NCI-H510A (cell line): ENCODE data around the gene AAR2.

Experiments used
- DNase-seq: peaks from one replicate; lab custom pipeline; 2025; lab: John Stamatoyannopoulos, UW

AAR2 gene

DNA sequence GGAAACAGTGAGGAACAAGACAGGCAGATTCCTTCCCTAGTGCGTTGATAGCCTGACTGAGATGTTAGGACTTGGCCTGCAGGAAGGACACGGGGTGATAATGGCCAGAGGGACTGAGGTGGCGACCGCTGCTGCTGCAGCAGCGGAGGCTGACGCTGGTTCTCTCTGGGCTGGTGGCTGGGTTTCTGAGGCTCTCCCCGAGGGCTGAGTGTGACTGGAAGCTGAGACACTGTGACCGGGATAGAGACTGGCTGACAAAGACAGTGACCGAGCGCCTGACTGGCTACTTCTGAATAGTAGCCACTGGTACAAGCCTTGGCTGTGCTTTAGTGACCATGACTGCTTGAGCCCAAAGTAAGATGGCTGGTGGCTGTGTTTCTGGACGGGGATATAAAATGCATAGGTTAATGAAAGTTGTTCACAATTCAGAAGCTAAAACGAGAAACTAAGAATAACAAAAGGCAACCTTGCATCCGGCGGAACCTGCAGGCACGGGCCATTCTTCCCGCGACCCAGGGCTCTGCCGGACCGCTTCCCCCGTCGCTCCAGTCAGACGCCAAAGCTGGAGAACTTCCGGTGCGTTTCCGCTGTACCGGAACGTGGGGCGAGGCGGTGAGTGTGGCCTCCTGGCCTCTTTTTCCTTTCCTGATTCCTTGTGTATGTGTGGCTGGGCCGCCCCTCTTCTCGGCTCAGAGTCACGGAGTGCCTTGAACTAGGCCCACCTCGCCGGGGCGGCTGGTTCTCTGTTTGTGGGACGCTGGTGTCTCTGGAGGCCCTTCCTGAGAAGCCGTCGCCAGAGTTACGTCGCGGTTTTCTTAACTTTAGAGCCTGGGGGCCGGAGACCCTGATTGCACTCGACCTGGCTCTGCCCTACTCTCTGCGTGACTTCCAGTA, at the start of gene AAR2:
AAR2 (plus strand) TSS at position 587 of the 894 bp plus-strand sequence. CDS start 3,391 bp downstream, outside the sequence.
- peak; percentile 62 for DNase-seq

DNA sequence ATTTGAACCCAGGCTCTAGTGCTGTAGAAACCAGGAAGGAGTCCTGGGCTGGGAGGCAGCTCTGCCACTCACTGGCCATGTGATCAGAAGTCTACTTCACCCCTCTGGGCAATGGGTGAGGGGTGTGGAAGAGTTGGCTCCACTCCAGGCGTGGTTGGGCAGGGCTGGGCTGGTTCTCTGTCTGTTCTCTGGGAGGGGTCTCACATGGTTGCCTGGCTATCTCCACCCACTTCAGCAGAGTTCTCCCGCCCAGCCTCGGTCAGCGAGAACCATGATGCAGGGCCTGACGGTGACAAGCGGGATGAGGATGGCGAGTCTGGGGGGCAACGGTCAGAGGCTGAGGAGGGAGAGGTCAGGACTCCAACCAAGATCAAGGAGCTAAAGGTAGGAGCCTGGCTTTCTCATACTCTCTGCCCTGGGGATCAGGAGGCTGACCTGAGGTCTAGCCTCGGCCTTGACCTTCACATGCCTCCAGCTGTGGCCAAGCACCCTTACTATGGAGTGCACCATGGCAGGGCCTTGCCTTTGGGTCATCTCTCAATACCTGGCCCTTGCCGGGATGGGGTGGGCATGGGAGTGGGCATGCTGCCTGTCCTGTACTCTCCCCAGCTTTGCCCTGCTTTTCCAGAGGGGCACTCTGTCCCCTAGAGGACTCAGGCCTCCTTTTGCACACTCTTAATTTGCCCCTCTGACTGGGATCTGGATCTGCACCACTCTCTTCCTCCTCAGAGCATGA, 42.1 kb upstream of the AAR2 start:
- no peak for DNase-seq

DNA sequence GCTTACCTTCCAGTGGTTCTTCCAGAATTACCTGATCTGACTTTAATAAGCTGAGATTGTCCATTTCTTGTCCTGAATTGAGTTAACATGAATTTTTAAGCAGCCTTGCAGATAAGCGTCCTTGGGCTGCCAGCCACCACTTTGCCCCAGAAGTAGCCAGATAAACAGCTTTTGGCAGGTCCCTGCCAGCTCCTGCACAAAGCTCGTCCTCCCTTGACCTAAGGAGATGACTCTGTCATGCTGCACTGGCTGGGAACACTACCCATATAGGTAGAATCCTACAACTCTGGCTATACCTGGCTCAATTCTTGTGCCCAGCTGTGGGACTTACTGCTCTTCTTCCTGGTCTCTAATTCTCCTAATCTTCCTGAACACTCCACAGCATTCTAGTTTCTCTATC, 39.6 kb upstream of the AAR2 start:
- no peak for DNase-seq

GRCh38 chr20:36197271-36197670, 39.0 kb upstream of the AAR2 start:
- DNase-seq = no peak

- DNase-seq = no peak
These were observed 36.7 kb upstream of the AAR2 start for GRCh38 chr20:36199345-36200257.

DNA sequence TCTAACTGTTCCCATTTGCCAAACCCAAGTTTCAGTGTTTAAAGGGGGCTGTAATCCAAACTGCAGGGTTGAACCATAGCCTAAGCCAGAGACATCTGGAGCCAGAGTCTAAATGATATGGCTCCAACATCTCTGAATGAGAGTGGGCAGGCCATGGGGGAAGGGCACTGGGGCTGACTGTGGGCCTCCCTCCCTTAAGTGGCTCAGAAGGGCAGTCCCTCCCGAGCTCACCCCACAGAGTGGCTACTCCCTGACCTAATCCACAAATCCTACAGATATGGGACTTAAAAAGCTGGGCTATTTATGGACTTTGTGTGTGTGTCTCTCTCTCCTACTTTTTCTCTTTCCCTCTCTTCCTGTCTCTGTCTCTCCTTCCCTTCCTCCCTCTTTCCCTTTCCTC, 35.8 kb upstream of the AAR2 start:
- no peak for DNase-seq

DNA sequence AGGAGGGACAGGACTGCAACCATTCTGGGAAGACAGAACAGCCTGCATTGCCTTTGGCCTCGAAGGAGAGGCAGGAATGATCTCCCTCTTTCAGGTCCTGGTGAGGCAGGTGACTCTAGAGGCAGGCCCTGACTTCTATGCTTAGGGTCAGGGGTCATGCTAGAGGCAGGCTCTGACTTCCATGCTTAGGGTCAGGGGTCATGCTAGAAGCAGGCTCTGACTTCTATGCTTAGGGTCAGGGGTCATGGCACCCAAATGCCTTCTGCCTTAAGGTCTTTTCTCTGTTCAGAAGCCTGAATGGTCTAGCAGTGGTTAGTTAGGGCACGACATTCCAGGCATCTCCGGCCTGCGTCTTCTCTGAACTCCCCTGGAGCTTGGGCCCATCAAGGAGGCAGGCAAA, 35.1 kb upstream of the AAR2 start:
- no peak for DNase-seq

DNA sequence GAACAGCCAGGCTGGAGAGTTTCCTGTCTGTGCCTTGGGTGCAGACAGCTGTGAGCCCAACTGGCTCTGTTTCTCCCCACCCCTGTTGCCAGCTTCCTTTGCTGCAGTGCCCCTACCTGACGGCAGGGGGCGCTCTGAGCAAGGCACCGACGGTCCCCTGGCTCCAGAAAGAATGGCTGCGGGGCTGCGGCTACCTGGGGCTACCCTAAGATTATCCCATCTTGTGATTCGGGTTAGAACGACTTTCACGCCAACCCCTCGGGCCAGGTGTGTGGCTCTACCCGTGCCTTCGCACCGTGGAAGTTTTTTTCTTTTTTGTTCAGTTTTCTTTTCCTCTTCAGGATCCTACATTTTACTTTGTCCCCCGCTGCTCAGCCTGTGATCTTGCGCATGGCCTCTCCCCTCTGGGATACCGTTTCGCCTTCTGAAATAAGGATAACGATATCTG, 33.4 kb upstream of the AAR2 start:
- DNase-seq = no peak

- DNase-seq = no peak
These were observed 32.4 kb upstream of the AAR2 start for GRCh38 chr20:36203861-36204260.

- DNase-seq = no peak
These were observed 31.3 kb upstream of the AAR2 start for GRCh38 chr20:36205026-36205425.

DNA sequence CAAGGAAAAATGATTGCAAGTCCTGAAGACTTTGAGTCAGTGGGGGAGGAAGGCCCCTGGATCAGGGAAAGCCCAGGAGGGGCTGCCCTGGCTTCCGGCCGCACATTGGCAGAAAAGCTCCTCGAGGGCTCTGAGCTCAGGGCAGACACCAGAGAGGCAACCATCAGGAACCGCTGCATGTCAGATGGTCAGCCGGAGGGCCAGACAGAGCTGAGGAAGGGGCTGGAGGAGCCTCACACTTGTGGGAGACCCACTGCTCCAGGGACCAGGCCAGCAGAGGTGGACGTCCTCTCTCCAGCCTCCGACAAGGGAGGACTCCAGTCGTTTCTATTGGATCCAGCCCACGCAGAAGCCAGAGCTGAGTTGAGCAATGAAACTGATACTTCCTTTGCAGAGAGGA, 30.2 kb upstream of the AAR2 start:
- DNase-seq = no peak

GRCh38 chr20:36206641-36207040, 29.6 kb upstream of the AAR2 start:
- no peak for DNase-seq

DNA sequence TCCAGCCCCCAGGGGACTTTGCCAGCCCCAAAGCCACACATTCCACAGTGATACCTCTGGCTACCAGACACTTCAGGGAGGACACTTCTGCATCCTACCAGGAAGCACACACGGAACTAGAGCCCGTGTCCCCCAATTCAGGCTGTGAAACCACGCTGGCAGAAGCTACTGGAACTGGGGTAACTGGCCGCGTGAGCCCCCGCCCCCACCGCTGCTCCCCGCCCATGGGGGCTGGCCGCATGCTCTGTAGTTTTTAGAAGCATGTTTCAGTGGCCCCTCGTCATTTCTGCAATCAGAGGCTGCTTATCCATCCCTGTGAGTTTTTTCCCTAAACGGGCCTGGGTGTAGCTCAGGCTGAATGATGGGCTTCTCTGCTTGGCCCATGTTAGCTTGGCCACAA, 28.7 kb upstream of the AAR2 start:
- no peak for DNase-seq

DNA sequence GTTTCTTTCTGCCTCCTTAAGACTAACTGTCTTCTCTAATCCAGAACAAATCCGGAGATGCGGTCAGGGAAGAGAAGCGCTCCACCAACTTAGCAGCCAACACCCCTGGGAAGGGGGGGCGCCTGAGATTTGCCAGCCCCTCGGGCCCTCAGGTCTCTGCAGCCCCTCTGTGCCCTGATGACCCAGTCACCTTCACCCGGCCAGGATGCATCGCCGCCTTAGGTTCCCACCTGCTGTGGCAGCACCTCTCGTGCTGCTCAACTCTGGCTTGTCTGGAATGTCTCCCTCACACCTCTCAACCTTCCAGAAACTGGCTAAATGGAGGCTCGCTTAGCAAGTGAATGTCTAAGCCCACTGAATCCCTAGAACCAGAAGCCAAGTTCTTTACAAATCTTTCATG, 28.0 kb upstream of the AAR2 start:
- no peak for DNase-seq

GRCh38 chr20:36210436-36211021, 25.7 kb upstream of the AAR2 start:
- no peak for DNase-seq

- no peak for DNase-seq
These were observed 22.9 kb upstream of the AAR2 start for GRCh38 chr20:36213362-36213761.

GRCh38 chr20:36214684-36215256, 21.5 kb upstream of the AAR2 start:
- DNase-seq = no peak

DNA sequence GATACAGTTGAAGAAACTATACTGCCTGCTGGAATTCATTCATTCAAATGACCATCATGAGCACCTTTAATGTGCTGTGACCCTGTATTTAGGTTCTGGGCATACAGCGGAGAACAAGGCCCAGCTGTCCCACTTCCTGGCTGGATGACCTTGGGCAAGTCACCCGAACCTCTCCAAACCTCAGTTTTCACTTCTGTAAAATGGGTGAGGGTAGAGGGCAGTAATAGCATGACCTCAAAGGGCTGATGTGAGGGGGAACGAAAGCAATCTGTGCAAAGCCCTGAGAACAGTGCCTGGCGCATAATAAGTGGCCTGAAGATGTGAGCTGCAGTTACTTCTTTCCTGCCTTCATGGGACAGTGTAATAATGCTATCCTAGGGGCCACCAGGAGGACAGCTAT, 20.5 kb upstream of the AAR2 start:
- DNase-seq = no peak

DNA sequence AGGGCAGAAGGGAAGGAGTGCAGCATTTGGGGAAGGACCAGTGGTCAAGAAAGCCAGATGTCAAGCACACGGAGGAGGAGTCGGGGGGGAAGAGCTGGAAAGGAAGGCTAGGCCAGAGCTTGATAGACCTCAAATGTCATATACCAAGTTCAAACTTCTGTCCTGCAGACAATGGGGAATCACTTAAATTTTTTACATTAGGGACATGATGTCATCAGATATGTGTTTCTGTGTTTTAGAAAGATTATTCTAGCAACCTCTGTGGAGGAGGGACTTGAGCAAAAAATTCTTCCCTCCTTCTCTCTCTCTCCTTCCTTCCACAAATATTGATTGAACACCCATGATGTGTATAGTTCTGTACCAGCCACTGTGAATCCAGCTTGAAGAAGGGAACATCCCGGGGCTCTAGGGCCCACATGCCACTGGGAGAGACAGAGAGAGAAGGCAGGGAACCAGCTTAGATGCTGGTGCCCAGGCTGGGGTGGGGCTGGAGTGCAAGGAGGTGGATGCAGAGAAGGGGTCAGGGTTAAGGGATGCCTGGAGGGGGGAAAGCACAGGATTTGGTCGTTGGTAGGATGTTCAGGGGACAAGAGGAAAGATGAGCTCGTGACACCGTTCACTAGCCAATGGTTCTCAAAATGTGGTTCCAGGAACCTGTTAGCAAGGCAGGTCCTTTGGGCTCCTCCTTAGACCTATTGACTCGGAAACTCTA, 19.8 kb upstream of the AAR2 start:
- no peak for DNase-seq

DNA sequence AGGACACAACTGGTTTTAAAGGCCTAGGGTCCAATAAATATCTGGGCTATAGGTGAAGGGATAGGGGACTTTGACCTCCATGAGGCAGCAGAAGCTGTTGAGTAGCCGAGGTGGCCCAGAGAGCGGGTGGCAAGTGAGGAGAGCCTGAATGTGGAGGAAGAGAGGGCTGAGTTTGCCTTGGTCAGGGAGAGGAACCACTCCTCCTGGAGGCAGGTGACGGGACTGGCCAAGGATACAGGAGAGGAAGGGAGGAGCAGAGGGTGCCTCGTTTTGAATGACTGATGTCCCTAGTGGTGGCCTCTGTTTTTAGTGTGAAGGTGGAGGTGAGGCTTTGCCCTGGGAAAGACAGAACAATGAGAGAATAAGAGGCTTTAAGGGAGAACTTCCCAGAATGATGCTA, 19.1 kb upstream of the AAR2 start:
- no peak for DNase-seq
